ENCODE results near the gene ARHGEF19.
"Not testable (repeated sequence)": the region's sequence is repeated elsewhere in the genome, so short reads cannot be mapped to it uniquely, and the experiment has no call there.

The ARHGEF19 gene

DNA sequence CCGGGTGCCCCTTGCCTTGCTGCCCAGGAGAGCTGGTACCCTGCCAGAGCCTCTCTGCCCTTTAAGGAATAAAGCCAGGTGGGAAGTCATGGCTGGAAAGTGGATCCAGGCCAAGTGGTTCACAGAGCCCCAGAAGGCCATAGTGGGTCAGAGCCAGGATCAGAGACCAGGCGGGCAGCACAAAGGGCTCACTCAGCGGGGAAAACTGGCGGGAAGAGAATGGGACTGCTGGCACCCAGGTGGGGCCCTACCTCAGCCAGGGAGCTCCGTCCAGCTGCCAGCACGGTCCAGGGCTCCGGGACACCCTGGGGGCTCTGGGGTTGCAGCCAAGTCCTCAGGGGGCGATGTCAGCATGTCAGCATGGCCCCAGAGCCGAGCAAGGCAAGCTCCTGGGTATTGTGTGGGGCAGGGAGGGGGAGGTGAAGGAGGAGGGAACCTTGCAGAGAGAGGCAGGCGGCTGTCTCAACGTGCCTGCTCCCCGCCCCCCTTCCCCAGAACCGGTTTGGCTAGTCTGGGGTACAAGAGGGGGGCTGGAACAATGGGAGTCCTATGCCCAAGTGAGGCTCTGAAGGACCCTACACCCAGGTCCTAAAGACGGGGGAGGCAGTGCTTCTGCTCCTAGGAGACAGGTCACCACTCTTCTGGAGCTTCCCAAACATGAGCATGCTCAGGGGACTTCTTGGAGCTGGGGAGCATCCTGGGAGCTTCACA lies at the start of gene ARHGEF19:
Gene ARHGEF19 (minus strand): TSS at position 402 of the 711 bp plus-strand sequence. CDS start 3,598 bp downstream, outside the sequence.
- DNase-seq = peak; percentile 94

- DNase-seq = no peak
Measured at GRCh38 chr1:16262067-16262466, 49.6 kb upstream of the ARHGEF19 start.

DNA sequence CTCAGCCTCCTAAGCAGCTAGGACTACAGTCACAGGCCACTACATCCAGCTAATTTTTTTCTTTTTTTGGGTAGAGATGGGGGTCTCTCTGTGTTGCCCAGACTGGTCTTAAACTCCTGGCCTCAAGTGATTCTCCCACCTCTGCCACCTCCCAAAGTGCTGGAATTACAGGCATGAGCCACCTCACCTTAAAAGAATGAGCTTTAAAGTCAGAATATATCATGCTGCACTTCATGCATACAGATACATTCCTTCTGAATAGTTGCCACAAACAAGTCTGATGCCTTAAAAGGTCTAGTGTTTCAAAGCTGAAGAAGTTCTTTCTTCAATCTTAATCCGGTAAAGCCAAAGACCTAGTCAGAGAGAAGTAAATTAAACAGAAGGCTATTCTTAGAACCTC lies 48.4 kb upstream of the ARHGEF19 start:
- no peak for DNase-seq

DNA sequence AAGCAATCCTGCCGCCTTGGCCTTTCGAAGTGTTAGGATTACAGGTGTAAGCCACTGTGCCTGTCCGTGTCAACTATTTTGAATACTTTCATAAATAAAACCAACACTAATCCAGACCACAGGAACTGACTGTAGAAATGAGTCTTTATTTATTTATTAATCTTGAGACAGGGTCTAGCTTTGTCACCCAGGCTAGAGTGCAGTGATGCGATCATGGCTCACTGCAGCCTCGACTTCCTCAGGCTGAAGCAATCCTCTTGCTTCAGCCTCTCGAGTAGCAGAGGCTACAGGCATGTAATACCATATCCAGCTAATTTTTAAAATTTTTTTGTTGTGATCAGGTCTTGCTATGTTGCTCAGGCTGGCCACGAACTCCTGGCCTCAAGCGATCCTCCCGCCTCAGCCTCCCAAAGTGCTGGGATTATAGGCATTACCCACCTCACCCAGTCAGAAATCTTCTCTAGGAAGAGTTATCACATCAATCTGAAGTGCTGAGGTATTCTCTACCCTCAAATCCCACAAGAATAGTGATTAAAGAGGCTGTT lies 46.2 kb upstream of the ARHGEF19 start:
- DNase-seq = no peak

DNA sequence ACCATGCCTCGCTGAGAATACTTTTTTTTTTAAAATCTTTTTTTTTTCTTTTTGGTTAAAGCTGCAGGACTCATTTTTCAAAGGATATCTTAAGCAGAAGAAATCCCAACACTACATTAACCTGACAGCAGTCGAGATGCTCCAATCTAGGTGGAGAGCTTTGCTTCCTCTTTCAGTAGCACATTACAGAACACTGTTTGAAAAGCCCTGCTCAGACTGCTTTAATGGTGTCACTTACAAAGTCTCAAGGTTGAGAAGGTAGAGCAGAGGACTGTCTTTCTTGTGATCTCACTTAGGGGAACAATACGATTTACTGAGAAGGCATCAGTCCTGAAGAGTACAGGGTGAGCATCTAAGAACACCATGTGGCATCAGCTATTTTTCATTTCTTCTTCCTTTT lies 45.5 kb upstream of the ARHGEF19 start:
- no peak for DNase-seq

- not testable (repeated sequence) for DNase-seq
Measured at GRCh38 chr1:16257556-16257955, 45.1 kb upstream of the ARHGEF19 start.

- DNase-seq = no peak
Measured at GRCh38 chr1:16256478-16256877, 44.0 kb upstream of the ARHGEF19 start.

GRCh38 chr1:16254263-16254928 lies 41.9 kb upstream of the ARHGEF19 start:
- DNase-seq = no peak

GRCh38 chr1:16253332-16253922 lies 41.0 kb upstream of the ARHGEF19 start:
- DNase-seq = no peak

DNA sequence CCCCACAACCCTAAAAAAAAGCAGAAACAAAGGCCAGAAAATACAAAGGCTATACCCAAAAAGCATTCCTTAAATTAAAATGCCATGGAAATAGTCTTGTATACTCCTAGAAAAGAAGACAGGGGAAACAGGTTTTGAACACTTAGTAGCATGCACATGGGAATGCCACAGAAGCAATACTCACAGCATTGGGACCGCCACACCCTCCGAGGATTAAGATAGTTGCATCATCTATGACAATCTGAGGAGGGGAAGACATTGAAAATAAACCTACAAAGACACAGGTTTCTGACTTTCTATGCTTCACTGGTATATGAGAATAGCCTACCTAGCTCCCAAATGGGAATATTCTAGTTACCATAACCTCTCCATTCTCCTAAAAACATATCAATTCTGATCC lies 40.5 kb upstream of the ARHGEF19 start:
- DNase-seq = no peak

DNA sequence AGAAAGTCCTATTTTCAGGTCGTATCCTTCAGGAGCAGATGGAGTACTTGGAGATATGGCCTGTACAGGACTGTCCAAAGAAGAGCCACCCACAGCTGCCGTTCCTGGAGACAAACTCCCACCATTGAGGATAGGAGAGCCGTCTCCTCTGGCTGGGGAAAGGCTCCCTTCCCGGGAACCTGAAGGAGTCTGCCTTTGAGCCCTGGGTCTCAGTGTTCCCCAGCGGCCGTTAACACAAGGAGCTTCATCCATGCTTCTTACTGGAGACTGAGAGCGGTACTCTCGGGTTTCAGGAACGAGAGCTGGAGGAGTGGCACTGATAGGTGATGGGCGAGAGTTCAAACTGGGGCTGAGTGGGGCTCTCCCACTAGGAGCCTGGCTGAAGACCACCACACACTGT lies 38.9 kb upstream of the ARHGEF19 start:
- DNase-seq = no peak

- no peak for DNase-seq
Measured at GRCh38 chr1:16250524-16251251, 38.2 kb upstream of the ARHGEF19 start.

DNA sequence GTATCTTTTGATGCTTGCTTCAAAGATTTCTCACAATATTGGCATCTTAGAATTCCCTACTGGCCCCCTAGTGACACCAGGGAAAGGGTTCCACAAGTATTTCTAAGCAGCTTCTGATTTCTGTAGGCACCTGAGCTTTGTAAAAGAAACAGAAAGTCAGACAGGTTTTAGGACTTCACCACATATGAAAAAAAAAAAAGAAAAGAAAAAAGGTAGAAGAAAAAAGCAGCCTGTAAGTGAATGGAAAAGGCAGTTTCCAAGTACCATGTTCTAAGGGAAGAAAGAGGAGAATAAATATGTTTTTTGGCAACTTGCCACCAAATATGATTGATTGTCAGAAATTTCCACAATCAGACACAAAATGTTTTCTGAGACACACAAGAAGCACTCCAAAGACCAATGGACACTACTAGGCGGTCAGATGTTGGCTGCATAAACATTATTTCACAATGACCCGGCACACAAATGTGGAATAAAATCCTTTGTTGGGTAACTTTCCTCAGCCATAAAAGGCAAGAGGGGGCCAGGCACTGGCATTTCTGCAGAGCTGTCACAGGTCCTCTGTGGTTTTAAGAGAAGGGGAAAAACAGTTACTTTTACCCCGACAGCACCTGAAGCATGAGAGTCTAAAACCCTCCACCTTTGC lies 37.3 kb upstream of the ARHGEF19 start:
- no peak for DNase-seq

- DNase-seq = peak; percentile 98
Measured at GRCh38 chr1:16248603-16249516, 36.4 kb upstream of the ARHGEF19 start.

DNA sequence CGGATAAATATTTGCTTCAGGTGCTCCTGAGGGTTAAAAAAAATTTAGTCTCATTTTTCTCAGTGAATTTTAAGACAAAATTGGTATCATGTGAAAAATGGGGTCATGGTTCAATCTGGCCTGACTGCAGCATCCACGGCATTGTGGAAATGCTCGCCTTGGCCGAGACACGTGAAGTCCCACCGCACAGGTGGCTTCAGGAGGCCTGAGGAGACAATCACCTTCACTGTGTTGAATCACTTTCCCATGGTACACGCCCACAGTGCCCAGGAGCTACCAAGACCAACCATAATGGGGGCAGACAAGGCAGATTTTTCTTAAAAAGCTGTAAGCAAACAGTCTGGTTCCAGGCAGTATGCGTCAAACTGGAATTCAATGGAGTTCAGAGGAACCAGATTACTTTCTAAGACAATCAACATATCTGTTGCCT lies 35.6 kb upstream of the ARHGEF19 start:
- DNase-seq = no peak

GRCh38 chr1:16247441-16247840 lies 35.0 kb upstream of the ARHGEF19 start:
- DNase-seq = no peak

DNA sequence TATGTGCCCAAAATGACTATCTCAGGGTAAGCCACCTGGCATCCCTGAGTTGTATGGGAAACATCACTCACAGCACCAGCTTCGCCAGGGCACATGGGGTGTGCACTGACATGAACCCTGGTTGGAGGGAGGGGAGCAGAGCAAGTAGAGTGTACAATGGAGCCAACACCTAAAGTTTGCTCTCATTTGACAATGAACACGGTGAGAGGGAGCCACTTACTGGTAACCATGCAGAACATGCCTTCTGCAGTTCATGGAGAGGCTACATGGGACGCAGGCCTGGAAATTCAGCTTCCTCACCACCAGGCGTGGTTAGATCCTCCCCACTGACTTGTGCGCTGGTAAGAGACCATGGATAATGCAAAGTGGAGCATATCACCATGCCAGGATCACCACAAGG lies 34.5 kb upstream of the ARHGEF19 start:
- DNase-seq = peak; percentile 4

DNA sequence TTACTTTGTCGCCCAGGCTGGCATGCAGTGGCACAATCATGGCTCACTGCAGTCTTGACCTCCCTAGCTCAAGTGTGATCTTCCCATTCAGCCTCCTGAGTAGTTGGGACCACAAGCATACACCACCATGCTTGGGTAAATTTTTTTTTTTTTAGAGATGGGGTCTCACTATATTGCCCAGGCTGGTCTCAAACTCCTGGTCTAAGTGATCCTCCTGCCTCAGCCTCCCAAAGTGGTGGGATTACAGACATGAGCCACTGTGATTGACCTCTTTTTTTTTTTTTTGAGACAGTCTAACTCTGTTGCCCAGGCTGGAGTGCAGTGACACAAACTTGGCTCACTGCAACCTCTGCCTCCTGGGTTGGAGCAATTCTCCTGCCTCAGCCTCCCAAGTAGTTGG lies 33.8 kb upstream of the ARHGEF19 start:
- DNase-seq = not testable (repeated sequence)

DNA sequence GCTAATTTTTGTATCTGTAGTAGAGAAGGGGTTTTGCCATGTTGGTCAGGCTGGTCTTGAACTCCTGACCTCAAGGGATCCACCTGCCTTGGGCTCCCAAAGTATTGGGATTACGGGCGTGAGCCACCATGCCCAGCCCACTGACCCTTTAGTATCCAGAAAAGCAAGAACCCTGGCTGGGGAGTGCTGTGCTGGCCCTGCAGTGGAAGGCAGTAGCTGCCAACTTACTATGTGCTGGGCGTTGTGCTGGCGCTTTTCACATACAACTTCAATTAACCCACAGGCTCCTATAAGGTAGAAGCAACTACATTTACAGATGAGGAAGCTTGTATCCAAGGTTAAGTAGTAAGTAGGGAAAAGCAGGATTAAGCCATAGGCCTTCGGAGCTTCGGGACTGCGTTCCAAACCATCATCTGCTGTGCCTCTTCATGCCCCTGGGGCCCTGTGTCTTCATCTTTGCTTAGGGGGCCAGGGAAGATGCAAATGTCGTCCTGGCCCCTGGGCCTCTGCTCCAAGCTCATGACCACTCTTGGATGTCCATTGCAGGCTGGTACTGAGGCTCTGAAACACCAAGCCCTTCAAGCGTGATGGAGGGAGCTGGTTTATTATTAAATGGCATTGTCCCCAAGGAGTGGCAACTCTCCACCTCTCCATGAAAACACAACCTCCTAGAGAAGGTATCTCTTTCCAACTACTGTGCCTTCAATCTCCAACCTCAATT lies 33.2 kb upstream of the ARHGEF19 start:
- DNase-seq = no peak

DNA sequence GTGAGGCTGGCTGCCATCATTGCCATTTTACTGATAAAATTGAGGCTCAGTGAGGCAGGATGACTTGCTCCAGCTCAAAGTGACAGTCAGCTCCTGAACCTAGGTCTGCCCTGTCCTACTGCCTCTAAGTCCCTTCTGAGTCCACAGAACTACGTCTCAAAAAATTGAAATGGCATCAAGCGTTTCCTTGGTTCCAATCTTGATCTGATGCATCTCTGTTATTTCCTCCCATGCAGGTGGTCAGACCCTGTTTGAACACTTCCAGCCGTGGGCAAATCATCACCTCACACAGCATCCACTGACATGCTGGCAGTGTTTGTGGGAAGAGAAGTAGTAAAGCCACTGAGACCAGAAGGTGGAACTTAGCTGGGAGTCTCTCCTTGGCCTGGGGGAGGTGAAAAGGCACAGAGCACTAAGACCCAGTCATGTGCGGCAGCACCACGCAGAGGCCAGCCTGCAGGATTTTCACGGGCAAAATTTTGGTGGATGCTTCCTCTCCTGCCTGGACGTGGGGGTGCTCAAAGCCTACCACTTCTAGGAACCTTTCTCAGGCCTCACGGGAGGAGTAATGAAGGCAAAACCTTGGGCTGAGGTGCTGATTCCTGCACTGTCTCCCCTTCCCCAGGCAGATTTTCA lies 32.3 kb upstream of the ARHGEF19 start:
- no peak for DNase-seq
